Ascending aorta (tissue), 2 donors: ENCODE results near the gene GRIA3. TPM values are rescaled to one million over a fixed set of nuclear protein-coding genes. Genes with fewer than 3 reads are reported as not detected.
"Not testable (repeated sequence)": the region's sequence is repeated elsewhere in the genome, so short reads cannot be mapped to it uniquely, and the experiment has no call there.

Source experiments
- DNase-seq, 2 donors: peaks; one replicate each; pipeline ENCODE4 v3.0.0-alpha.2; 2019; ENCODE audit warnings: low spot score in 2 of 2
- H3K27ac ChIP-seq, 2 donors: fragments of 200-600 bp; sonication (generic); one replicate each; pipeline ENCODE4 v1.5.1; 2016 to 2017; ENCODE audit warnings: mild to moderate bottlenecking in 1 of 2
- H3K27me3 ChIP-seq: fragments of 200-600 bp; sonication (generic); one replicate; pipeline ENCODE4 v1.5.1; 2017
- H3K36me3 ChIP-seq, 2 donors: fragments of 200-600 bp; sonication (generic); one replicate each; pipeline ENCODE4 v1.5.1; 2016
- H3K4me1 ChIP-seq, 2 donors: fragments of 200-600 bp; sonication (generic); one replicate each; pipeline ENCODE4 v1.5.1; 2016 to 2017; ENCODE audit warnings: mild to moderate bottlenecking in 1 of 2
- H3K4me3 ChIP-seq, 2 donors: fragments of 200-600 bp; sonication (generic); one replicate each; pipeline ENCODE4 v1.5.1; 2016 to 2017; ENCODE audit warnings: mild to moderate bottlenecking in 1 of 2
- H3K9me3 ChIP-seq, 2 donors: fragments of 200-600 bp; sonication (generic); one replicate each; pipeline ENCODE4 v1.5.1; 2016
- CTCF ChIP-seq, 3 experiments: fragments of 200-600 bp in 2 of 3; fragments of 450-650 bp in 1 of 3; sonication (generic) in 2 of 3; IDR thresholded peaks; one replicate each; pipeline ENCODE4 v1.5.1; 2016 to 2019; ENCODE audit warnings: antibody characterized with exemption in 3 of 3, mild to moderate bottlenecking in 1 of 3, moderate library complexity in 1 of 3
- intact Hi-C: fragments of 100-400 bp; cut with DNase I; formaldehyde crosslinking; loops from one replicate; pipeline ENCODE4 v1.15.1; 2023
- total RNA-seq: library from RNA; depleted of rRNA; stranded (reverse); fragments of >200 nt; gene quantifications from one replicate; pipeline ENCODE4 v1.1.0, GENCODE V29; 2016

Gene GRIA3
- total RNA-seq, 1 donor from 2014 or later, result 2.8 TPM

- TF ChIP-seq CTCF (IDR thresholded peaks at IDR 0.05), result no peak
- H3K4me1 ChIP-seq, result no peaks in the 10 kb centered on the region
- no peaks in the 10 kb centered on the region for H3K9me3 ChIP-seq
- intact Hi-C loops, result no loop called here
- H3K27me3 ChIP-seq, result no peaks in the 10 kb centered on the region
- H3K36me3 ChIP-seq, result no peaks in the 10 kb centered on the region
- H3K4me3 ChIP-seq, result no peak overlapping the region
- H3K27ac ChIP-seq, result no peak overlapping the region
- no peak for DNase-seq
These were observed 87.8 kb downstream of the GRIA3 start for GRCh38 chrX:123271902-123272301.

- Histone ChIP-seq H3K27ac (no peak overlapping the region), H3K9me3 (no peaks in the 10 kb centered on the region), H3K36me3 (no peaks in the 10 kb centered on the region), H3K4me1 (no peaks in the 10 kb centered on the region), H3K4me3 (no peak overlapping the region), H3K27me3 (no peaks in the 10 kb centered on the region)
- TF ChIP-seq CTCF (IDR thresholded peaks at IDR 0.05), result no peak
- intact Hi-C loops, result no loop called here
- no peak for DNase-seq
These were observed 88.6 kb downstream of the GRIA3 start for GRCh38 chrX:123272630-123273029.

- no peak for DNase-seq
- TF ChIP-seq CTCF (IDR thresholded peaks at IDR 0.05), result no peak
- no peak overlapping the region for H3K27ac ChIP-seq
- intact Hi-C loops, result no loop called here
- no peaks in the 10 kb centered on the region for H3K27me3 ChIP-seq
- no peaks in the 10 kb centered on the region for H3K4me1 ChIP-seq
- no peak overlapping the region for H3K4me3 ChIP-seq
- no peaks in the 10 kb centered on the region for H3K36me3 ChIP-seq
- H3K9me3 ChIP-seq, result no peaks in the 10 kb centered on the region
These were observed 90.7 kb downstream of the GRIA3 start for GRCh38 chrX:123274796-123275195.

GRCh38 chrX:123277347-123277746 is 93.3 kb downstream of the GRIA3 start:
- intact Hi-C loops, result no loop called here
- Histone ChIP-seq H3K36me3 (no peaks in the 10 kb centered on the region), H3K4me3 (no peak overlapping the region), H3K27ac (no peak overlapping the region), H3K9me3 (no peaks in the 10 kb centered on the region), H3K27me3 (no peaks in the 10 kb centered on the region), H3K4me1 (no peaks in the 10 kb centered on the region)
- no peak for DNase-seq
- TF ChIP-seq CTCF (IDR thresholded peaks at IDR 0.05), result no peak

GRCh38 chrX:123277821-123278220 is 93.7 kb downstream of the GRIA3 start:
- Histone ChIP-seq H3K36me3 (no peaks in the 10 kb centered on the region), H3K9me3 (no peaks in the 10 kb centered on the region), H3K4me1 (no peaks in the 10 kb centered on the region), H3K4me3 (no peak overlapping the region), H3K27me3 (no peaks in the 10 kb centered on the region), H3K27ac (no peak overlapping the region)
- no peak for TF ChIP-seq CTCF (IDR thresholded peaks at IDR 0.05)
- intact Hi-C loops, result no loop called here
- DNase-seq, result no peak

DNA sequence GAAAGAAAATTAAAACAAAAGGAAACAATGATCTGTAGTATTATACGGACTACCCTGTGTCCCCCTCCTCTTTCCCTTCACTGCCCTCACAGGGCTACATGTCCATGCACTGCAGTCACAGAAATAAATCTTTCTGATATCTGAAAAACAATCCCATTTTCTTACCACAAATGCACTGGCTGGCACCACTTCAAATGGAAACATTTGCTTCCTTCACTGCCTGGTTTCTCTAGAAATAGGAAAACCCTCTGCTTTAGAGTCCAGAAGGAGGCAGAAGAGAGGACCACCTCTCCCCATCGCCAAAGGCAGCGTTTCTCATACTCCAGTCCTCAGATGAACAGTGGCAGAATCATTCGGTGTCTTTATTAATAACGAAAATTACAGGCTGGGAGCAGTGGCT is 98.2 kb downstream of the GRIA3 start:
- Histone ChIP-seq H3K9me3 (no peaks in the 10 kb centered on the region), H3K4me3 (no peak overlapping the region), H3K27ac (no peak overlapping the region), H3K4me1 (no peaks in the 10 kb centered on the region), H3K36me3 (no peaks in the 10 kb centered on the region), H3K27me3 (no peaks in the 10 kb centered on the region)
- intact Hi-C loops, result no loop called here
- TF ChIP-seq CTCF (IDR thresholded peaks at IDR 0.05), result no peak
- DNase-seq, result no peak

- H3K9me3 ChIP-seq, H3K4me3 ChIP-seq, H3K36me3 ChIP-seq, intact Hi-C loops, DNase-seq, H3K27me3 ChIP-seq, H3K4me1 ChIP-seq, H3K27ac ChIP-seq: not testable (repeated sequence)
These were observed 99.3 kb downstream of the GRIA3 start for GRCh38 chrX:123283407-123283806.
